Stimulated activated CD8-positive, alpha-beta memory T cell treated with anti-CD3 and anti-CD28 coated beads, Interleukin-12 subunit alpha, Interleukin-12 subunit beta, amount 100 ng/mL, for 4 hours (primary cell): ENCODE results near the gene ZNF829.

Source experiments
- DNase-seq: peaks from one replicate; pipeline ENCODE4 v3.0.0-alpha.2; 2020; ENCODE audit warnings: low read depth

ZNF829 gene

GRCh38 chr19:36915992-36916830 is at the start of gene ZNF829, which contains the start of gene ZNF568:
ZNF829 (minus strand) TSS chr19:36916291; CDS start chr19:36915167, 1,124 bp downstream.
ZNF568 (plus strand) TSS chr19:36916332; CDS start chr19:36922771, 6,439 bp downstream.
- peak; percentile 83 for DNase-seq

- DNase-seq = no peak
Observed at GRCh38 chr19:36963280-36963679, 47.2 kb upstream of the ZNF829 start.

GRCh38 chr19:36962346-36962745 is 46.3 kb upstream of the ZNF829 start:
- DNase-seq = no peak

GRCh38 chr19:36950335-36951119 is 34.4 kb upstream of the ZNF829 start:
- DNase-seq = no peak

DNA sequence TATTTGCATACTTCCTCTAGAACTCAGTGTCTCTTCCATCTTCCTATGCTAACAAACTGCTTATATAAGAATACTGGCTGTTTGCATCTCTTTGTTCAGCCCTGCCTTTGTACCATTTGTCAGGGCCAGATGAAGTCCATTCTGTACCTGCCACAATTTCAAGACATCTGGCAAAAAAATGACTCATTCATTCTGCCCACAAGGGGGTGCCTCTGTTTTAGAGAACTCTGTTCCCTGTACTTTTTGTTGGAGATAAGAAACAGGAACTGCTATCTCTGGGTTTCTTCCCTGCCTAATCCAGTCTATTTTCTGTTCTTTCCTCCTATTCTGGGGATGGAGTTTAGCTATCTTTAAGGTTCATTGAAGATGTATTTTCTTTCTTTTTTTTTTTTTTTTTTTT is 23.1 kb upstream of the ZNF829 start:
- no peak for DNase-seq

- no peak for DNase-seq
Observed at GRCh38 chr19:36931684-36932083, 15.6 kb upstream of the ZNF829 start.

DNA sequence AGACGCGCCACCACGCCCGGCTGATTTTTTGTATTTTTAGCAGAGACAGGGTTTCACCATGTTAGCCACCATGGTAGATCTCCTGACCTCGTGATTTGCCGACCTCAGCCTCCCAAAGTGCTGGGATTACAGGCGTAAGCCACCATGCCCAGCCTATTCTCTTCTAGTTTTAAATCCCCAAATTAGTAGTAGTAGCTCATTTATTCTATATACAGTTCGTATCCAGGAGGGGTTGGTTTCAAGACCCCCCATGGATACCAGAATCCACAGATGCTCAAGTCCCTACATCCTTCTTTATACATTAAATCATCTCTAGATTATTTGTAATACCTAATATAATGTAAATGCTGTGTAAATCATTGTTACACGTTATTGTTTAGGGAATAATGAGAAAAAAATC is 2.0 kb upstream of the ZNF829 start:
- no peak for DNase-seq

DNA sequence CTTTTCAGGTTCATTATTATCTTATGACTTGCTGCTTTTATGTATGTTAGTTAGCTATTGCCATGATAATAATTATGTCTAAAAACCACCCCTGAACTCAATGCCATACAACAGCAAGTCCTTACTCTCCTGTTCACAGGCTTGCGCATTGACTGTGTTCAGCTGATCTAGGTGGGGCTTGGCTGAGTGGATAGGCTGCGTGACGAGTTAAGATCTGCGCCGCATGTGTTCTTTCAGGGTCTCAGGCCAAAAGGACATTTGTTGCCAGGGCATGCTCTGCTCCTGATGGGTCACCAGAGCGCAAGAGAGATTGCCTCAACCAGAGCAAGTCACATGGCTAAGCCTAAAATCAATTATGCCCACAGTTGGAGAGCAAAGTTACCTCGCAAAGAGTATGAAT is 900 bp upstream of the ZNF829 start:
- DNase-seq = no peak

- no peak for DNase-seq
Observed at GRCh38 chr19:36898422-36898821, 17.7 kb downstream of the ZNF829 start.

DNA sequence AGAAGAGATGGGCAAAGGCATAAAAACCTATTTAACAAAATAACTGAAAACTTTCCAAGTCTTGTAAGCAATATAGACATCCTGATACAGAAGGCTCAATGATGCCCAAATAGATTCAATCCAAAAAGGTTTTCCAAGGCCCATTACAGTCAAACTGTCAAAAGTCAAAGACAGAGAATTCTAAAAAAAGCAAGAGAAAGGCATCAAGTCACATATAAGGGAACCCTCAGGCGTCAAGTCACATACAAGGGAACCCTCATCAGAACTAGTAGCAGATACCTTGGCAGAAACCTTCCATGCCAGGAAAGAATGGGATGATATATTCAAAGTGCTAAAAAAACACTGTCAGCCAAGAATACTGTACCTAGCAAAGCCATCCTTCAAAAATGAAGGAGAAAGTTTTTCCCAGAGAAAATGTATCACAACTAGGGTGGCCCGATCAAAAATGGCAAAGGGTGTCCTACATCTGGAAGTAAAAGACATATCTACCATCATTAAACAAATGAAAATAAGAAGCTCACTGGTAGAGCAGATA is 21.2 kb downstream of the ZNF829 start:
- no peak for DNase-seq

- no peak for DNase-seq
Observed at GRCh38 chr19:36891768-36892357, 24.2 kb downstream of the ZNF829 start.

DNA sequence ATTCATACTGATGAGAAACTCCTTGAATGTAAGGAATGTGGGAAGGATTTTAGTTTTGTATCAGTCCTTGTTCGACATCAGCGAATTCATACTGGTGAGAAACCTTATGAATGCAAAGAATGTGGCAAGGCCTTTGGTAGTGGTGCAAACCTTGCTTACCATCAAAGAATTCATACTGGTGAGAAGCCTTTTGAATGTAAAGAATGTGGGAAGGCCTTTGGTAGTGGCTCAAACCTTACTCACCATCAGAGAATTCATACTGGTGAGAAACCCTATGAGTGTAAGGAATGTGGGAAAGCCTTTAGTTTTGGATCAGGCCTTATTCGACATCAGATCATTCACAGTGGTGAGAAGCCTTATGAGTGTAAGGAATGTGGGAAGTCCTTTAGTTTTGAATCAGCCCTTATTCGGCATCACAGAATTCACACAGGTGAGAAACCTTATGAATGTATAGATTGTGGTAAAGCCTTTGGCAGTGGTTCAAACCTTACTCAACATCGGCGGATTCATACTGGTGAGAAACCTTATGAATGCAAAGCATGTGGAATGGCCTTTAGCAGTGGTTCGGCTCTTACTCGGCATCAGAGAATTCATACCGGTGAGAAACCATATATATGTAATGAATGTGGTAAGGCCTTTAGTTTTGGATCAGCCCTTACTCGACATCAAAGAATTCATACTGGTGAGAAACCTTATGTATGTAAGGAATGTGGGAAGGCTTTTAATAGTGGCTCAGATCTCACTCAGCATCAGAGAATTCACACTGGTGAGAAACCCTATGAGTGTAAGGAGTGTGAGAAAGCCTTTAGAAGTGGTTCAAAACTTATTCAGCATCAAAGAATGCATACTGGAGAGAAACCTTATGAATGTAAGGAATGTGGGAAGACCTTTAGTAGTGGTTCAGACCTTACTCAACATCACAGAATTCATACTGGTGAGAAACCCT is 38.8 kb downstream of the ZNF829 start:
- DNase-seq = no peak

- DNase-seq = no peak
Observed at GRCh38 chr19:36851898-36852297, 64.2 kb downstream of the ZNF829 start.

- peak; percentile 68 for DNase-seq
Observed at GRCh38 chr19:36850559-36851442, 65.3 kb downstream of the ZNF829 start, which contains the start of gene ZNF345. ZNF345 (plus strand) TSS chr19:36850876; CDS start chr19:36876831, 25,955 bp downstream.

GRCh38 chr19:36849701-36850558 is 66.2 kb downstream of the ZNF829 start:
- DNase-seq = peak; percentile 79

DNA sequence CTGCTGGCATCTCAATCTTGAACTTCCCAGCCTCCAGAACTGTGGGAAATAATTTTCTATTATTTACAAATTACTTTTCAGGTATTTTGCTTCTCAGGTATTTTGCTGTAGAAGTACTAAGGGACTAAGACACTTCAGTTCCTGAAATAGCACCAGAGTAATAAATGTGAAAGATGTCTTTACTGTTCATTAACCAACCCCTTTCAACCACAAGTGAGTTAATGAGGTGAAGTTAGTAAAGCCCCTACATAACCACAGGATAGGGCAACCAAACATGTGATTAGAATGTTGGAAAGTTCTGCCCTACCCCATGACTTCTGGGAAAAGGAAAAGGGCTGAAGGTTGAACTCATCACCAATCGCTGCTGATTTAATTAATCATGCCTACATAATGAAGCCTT is 68.1 kb downstream of the ZNF829 start:
- no peak for DNase-seq

DNA sequence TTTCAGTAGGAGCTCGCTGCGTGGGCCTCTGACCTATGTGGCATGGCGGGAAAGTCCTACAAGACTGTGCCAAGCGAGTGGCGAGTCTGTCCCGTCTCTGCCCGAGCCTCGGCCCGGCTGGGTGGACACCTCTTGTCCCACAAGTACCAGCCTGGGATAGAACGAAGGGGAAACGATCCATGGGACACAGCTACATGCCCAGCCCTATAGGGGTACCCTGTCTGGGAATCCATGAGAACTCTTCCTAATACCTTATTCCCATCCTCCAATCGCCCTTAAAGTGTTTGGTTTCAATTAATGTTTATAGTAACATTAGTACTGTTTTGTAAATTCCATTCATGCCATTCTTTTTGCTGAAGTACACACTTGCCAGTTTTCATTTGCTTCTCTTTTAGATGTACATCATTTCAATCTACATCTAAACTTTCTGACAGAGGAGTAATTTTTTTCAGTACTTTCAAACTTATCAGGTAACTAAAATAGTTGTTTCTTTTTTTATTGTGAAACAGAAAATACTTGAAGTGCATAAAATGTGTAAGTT is 77.2 kb downstream of the ZNF829 start:
- DNase-seq = no peak
